Ureter (tissue), 1 donor: ENCODE results near the gene C9orf40. TPM values are rescaled to one million over a fixed set of nuclear protein-coding genes. Genes with fewer than 3 reads are reported as not detected.

Experiments used
- DNase-seq: peaks from one replicate; pipeline ENCODE4 v3.0.0-alpha.2; 2020; ENCODE audit warnings: low spot score
- total RNA-seq: library from RNA; stranded (reverse); gene quantifications from one replicate; pipeline ENCODE4 v1.2.4, GENCODE V29; 2023
- donor health status: DM: yes; HTN: yes; CAD: no.

C9orf40 gene
- total RNA-seq, 1 donor from 2014 or later = 3.2 TPM

- no peak for DNase-seq
These were observed 12.1 kb downstream of the C9orf40 start for GRCh38 chr9:74940600-74940999.

DNA sequence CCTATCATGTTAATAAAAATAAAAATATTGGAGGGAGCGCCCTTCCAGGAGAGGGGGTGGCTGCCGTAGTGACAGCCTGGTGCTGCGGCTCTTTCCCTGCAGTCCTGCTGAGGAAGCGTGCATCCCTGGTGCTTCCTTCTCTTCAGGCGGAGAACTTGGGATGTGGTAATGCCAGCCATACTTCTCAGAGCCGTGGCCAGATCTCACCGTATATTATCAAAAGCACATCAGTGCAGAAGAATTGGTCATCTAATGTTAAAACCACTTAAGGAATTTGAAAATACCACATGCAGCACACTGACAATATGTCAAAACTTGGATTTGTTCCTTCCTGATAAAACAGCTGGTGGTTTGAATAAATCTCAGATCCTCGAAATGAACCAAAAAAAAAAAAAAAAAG is 17.7 kb downstream of the C9orf40 start:
- DNase-seq = no peak

- no peak for DNase-seq
These were observed 31.0 kb downstream of the C9orf40 start for GRCh38 chr9:74921737-74922136.

DNA sequence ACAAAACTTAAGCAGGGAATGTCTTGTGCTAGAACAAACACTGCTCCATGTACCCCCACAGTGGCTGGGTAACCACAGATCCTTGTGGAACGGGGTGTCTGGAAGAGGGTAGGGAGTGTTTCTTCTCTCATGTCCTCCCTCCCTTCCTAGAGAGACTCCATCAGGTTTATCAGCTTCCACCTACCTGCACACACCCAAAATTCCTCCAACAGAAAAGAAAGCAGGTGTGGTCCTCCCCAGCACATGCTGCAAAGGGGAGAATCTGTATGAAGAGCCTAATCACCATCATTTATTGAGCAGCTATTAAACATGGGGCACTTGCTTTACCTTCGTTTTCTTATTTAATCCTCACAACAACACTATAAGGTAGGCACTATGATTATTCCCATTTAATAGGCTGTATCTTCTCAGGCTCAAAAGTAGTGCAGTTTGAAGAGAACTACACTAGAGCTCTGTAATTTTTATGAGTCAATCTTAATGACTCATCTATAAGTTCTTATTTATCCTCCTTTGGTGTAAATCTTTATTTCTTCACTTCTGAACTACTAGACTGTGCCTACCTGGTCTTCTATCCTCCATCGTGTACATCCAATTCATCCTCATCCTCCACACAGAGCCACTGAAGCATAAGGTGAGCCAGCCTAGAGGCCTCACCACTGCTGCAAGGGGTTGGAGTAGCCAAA is 31.6 kb downstream of the C9orf40 start:
- DNase-seq = no peak

DNA sequence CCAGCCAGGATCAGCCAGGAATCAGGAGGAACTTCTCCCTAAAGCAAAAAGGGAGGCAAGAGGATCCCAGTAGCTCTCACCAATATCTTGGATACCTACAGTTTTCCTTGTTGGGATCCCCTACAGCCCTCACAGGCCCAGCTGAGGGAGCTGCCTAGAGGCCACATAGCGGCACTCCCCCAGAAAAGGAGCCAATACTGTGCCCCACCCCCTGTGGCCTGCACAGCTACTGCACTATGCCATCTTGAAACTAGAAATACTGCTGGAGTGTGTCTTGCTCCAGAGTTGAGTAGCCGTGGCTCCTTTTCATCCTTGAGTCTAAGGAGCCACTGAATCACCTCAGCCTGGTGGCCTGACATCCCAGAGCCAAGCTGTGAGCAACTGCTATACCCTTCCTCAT is 42.7 kb downstream of the C9orf40 start:
- no peak for DNase-seq

DNA sequence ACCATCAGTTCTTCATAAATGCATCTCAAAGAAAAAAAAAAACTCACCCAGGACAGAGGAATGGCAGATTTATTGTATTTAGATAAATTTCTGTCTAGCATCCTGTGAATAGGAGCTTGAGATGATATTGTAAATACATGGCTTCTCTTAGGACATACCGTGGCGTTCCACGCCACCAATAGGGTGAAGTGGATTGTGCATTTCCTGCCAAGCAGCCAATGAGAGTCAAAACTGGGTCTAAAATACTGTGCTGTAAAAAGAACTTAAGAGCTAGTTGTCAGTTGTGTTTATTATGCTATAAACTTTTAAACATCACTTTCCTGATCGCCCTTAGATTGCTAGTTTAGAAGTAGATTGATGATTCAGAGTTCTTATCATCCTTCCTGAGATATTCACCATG is 44.0 kb downstream of the C9orf40 start:
- no peak for DNase-seq

DNA sequence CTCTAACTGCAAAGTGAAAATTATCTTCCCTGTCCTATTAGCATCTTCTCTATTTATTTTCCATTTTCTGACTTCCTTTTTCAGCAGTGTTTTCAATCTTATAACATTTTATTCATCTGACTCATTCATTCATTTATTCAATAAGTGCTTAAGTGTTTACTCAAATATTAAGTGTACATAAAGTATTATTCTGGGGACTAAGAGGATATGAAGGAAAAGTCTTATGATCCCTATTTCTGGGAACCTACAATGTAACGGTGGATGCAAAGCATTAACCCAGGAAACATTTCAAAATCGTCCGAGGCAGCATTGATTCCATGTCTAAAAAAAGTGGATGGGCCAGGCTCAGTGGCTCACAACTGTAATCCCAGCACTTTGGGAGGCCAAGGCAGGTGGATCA is 45.6 kb downstream of the C9orf40 start:
- DNase-seq = no peak

DNA sequence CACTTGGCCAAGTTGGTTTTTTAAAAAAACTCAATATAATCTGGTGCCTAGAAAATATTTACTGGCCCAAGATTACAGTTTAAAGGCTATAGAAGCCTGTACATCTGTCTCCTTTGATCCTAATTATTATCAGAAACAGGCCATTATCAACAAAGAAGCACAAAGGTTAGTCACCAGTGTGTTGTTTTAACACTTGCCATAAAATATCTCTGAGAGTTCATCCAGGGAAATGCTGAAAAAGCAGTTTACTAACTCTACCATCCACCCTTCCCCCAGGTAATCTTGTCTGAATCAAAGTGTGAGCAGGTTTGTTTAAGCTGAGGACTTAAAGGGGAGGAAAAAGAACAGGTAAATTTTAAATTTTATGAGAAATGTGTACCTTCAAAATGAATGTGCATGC is 51.7 kb downstream of the C9orf40 start:
- no peak for DNase-seq

Other genes with a start within 250 kb of the C9orf40 start
- 2.6 TPM for gene TRPM6, start 65.0 kb downstream of the C9orf40 start, total RNA-seq
- 26.9 TPM for gene CARNMT1, start 75.4 kb upstream of the C9orf40 start, total RNA-seq
- gene NMRK1, start 135.2 kb upstream of the C9orf40 start, total RNA-seq = 42.2 TPM
- gene OSTF1, start 135.6 kb upstream of the C9orf40 start, total RNA-seq = 49.7 TPM